ENCODE data around the gene AKR7A2.

Gene AKR7A2

DNA sequence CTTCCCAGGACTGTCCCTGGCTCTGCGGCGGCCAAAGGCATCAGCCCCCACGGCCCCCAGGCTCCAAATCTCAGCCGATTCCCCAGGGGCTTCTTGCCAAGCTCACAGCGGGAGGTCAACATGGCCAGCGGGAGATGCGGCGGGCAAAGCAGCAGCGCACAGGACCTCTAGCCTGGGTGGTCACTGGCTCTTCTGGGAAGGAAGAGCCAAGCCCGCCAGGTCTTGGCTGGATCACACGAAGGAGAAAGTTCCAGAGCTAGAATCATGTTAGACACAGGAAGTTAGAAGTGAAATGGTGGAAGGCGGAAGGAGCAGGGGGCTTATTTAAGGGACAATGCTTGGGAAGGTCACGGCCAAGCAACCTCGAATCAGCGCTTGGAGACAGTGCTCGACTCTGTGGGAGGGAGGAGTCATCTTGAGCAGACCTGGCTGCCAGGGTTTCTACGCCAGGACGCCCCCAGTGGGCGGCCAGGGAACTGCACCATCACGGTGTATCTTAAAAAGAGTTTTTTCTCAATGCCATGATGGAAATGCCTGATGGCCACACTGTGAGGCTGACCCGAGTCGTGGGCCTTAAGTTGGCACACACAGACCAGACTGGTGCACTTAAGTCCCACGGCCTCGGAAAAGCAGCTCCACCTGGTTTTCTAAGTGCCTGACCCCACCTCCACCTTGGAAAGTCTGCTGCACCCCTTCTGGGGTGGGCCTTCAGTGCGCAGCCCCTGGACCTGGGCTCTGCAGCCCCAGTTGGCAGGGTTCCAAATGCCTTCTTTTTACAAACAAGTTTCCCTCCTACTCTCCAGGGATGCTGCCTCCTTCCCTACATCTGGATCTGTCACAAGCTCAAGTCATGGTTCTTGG is 29.5 kb upstream of the AKR7A2 start:
- TF ChIP-seq FOXP2 (optimal IDR thresholded peaks at IDR 0.05; ENCODE audit: borderline replicate concordance, extremely low read depth, extremely low read length, insufficient read depth) (no peak), SIN3A (IDR thresholded peaks at IDR 0.05; ENCODE audit: borderline replicate concordance, insufficient read depth, low read length) (no peak), TAF1 (IDR thresholded peaks at IDR 0.05; ENCODE audit: borderline replicate concordance, insufficient read depth, low read length) (no peak), POLR2AphosphoS5 (IDR thresholded peaks at IDR 0.05; ENCODE audit: low read depth, low read length) (no peak)
- TF ChIP-seq, protein P1, sequence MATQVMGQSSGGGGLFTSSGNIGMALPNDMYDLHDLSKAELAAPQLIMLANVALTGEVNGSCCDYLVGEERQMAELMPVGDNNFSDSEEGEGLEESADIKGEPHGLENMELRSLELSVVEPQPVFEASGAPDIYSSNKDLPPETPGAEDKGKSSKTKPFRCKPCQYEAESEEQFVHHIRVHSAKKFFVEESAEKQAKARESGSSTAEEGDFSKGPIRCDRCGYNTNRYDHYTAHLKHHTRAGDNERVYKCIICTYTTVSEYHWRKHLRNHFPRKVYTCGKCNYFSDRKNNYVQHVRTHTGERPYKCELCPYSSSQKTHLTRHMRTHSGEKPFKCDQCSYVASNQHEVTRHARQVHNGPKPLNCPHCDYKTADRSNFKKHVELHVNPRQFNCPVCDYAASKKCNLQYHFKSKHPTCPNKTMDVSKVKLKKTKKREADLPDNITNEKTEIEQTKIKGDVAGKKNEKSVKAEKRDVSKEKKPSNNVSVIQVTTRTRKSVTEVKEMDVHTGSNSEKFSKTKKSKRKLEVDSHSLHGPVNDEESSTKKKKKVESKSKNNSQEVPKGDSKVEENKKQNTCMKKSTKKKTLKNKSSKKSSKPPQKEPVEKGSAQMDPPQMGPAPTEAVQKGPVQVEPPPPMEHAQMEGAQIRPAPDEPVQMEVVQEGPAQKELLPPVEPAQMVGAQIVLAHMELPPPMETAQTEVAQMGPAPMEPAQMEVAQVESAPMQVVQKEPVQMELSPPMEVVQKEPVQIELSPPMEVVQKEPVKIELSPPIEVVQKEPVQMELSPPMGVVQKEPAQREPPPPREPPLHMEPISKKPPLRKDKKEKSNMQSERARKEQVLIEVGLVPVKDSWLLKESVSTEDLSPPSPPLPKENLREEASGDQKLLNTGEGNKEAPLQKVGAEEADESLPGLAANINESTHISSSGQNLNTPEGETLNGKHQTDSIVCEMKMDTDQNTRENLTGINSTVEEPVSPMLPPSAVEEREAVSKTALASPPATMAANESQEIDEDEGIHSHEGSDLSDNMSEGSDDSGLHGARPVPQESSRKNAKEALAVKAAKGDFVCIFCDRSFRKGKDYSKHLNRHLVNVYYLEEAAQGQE (IDR thresholded peaks at IDR 0.05; ENCODE audit: insufficient read depth in 1 of 2, low read depth in 2 of 2, low read length in 2 of 2): no peak

- TF ChIP-seq, protein P1 (IDR thresholded peaks at IDR 0.05; ENCODE audit: insufficient read depth in 1 of 2, low read depth in 2 of 2, low read length in 2 of 2): no peak
- TF ChIP-seq POLR2AphosphoS5 (IDR thresholded peaks at IDR 0.05; ENCODE audit: low read depth, low read length) (no peak), FOXP2 (optimal IDR thresholded peaks at IDR 0.05; ENCODE audit: borderline replicate concordance, extremely low read depth, extremely low read length, insufficient read depth) (no peak), SIN3A (IDR thresholded peaks at IDR 0.05; ENCODE audit: borderline replicate concordance, insufficient read depth, low read length) (no peak), TAF1 (IDR thresholded peaks at IDR 0.05; ENCODE audit: borderline replicate concordance, insufficient read depth, low read length) (no peak)
Measured at GRCh38 chr1:19340387-19340937, 28.5 kb upstream of the AKR7A2 start.

DNA sequence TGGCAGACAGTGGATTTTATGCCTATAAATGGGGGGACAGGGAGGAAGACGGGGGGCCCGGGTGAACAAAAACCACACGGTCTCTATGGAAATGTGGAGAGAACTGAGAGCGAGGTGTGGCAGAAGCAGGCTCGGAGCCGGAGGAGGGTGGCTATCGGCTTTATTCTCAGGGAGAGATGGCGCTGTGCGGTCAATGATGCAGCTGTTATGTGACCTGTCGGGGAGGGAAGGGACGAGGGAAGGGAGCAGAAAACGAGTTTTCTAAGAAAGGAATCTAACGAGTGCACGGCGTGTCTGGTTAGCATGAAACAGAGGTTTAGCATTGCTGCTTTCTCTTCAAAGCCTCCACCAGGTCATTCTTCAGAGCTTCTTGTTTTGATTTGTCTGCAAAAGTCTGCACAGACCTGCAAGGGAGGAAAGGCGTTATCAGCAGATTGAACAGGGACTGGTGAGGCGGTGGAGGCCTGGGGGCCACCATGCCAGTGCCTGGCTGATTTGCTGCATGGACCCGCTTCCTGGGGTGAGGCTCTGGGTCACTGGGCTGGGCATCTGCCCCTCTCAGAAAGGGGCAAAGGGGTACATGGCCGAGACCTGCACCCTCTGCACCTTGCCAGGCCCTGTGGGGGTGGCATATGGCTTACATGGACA is 27.4 kb upstream of the AKR7A2 start:
- TF ChIP-seq FOXP2 (optimal IDR thresholded peaks at IDR 0.05; ENCODE audit: borderline replicate concordance, extremely low read depth, extremely low read length, insufficient read depth): no peak
- TF ChIP-seq, protein P1 (IDR thresholded peaks at IDR 0.05; ENCODE audit: insufficient read depth in 1 of 2, low read depth in 2 of 2, low read length in 2 of 2): no peak
- no peak for TF ChIP-seq POLR2AphosphoS5 (IDR thresholded peaks at IDR 0.05; ENCODE audit: low read depth, low read length)
- TF ChIP-seq SIN3A (IDR thresholded peaks at IDR 0.05; ENCODE audit: borderline replicate concordance, insufficient read depth, low read length): no peak
- TF ChIP-seq TAF1 (IDR thresholded peaks at IDR 0.05; ENCODE audit: borderline replicate concordance, insufficient read depth, low read length): no peak

DNA sequence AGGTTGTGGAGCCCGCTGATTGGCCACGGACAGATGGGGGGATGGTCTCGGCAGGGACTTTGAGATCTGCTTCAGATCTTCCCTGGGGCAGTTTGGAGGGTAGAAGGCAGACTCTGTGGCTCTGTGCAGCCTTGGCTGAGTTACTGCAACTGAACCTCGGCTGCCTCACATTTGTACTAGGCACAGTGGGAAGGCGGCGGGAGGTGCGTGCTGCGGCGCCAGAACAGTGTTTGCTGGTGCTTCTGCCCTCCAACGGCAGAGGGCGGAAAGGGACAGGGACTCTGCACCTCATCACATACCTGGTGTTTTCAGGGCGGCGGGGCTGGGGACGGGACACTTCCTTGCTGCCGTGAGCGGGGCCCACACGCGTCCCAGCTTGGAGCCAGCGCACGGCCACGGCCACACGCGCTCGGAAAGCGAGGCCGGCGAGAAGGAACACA is 26.4 kb upstream of the AKR7A2 start:
- no peak for TF ChIP-seq POLR2AphosphoS5 (IDR thresholded peaks at IDR 0.05; ENCODE audit: low read depth, low read length)
- TF ChIP-seq, protein P1 (IDR thresholded peaks at IDR 0.05; ENCODE audit: insufficient read depth in 1 of 2, low read depth in 2 of 2, low read length in 2 of 2): no peak
- no peak for TF ChIP-seq TAF1 (IDR thresholded peaks at IDR 0.05; ENCODE audit: borderline replicate concordance, insufficient read depth, low read length)
- no peak for TF ChIP-seq SIN3A (IDR thresholded peaks at IDR 0.05; ENCODE audit: borderline replicate concordance, insufficient read depth, low read length)
- TF ChIP-seq FOXP2 (optimal IDR thresholded peaks at IDR 0.05; ENCODE audit: borderline replicate concordance, extremely low read depth, extremely low read length, insufficient read depth): no peak
